H1 (cell line): Measurements from ENCODE around the gene THBS1. TPM values are rescaled to one million over a fixed set of nuclear protein-coding genes. Genes with fewer than 3 reads are reported as not detected.

Experiments used
- CTCF ChIA-PET: fragments of 300-600 bp; sonication (Branson Sonifier 250); formaldehyde crosslinking; loops from one replicate; lab custom pipeline; 2021; ENCODE audit not compliant: partially characterized antibody; lab: Charles Lee
- POLR2A ChIA-PET: fragments of 300-600 bp; sonication (Branson Sonifier 250); formaldehyde crosslinking; loops from one replicate; lab custom pipeline; 2021; ENCODE audit warnings: inconsistent platforms; ENCODE audit not compliant: partially characterized antibody; lab: Charles Lee
- DNase-seq, 2 experiments: peaks; one replicate each; pipeline versions ENCODE4 v3.0.0 to v3.0.0-alpha.2; 2010 to 2022; ENCODE audit warnings: low spot score in 2 of 2, low read depth in 1 of 2, mixed read lengths in 1 of 2
- FAIRE-seq: peaks from 2 replicates; lab custom pipeline; 2011; peaks lifted over from hg19 to GRCh38; lab: Jason Lieb, UNC
- H2AFZ ChIP-seq: 2 replicates; pipeline ENCODE4 v1.8.1; 2012; ENCODE audit warnings: low read length, inconsistent platforms
- H2AK5ac ChIP-seq: 2 replicates; pipeline ENCODE4 v1.6.1; 2013; ENCODE audit warnings: low read depth, low read length
- H2BK120ac ChIP-seq: replicated peaks from 2 replicates; pipeline ENCODE3; 2013; ENCODE audit warnings: low read depth, low read length, inconsistent platforms
- H2BK12ac ChIP-seq: 2 replicates; pipeline ENCODE4 v1.6.1; 2013; ENCODE audit warnings: low read depth, low read length
- H2BK15ac ChIP-seq: 2 replicates; pipeline ENCODE4 v1.6.1; 2013; ENCODE audit warnings: low read length
- H2BK20ac ChIP-seq: 2 replicates; pipeline ENCODE4 v1.6.1; 2013; ENCODE audit warnings: low read length
- H2BK5ac ChIP-seq: 2 replicates; pipeline ENCODE4 v1.6.1; 2013; ENCODE audit warnings: low read depth, low read length
- H3K14ac ChIP-seq: 2 replicates; pipeline ENCODE4 v1.6.1; 2013; ENCODE audit warnings: inconsistent platforms; ENCODE audit not compliant: insufficient read length
- H3K18ac ChIP-seq: 2 replicates; pipeline ENCODE4 v1.6.1; 2013; ENCODE audit warnings: low read length; ENCODE audit errors: extremely low read depth
- H3K23ac ChIP-seq: 2 replicates; pipeline ENCODE4 v1.6.1; 2013; ENCODE audit warnings: inconsistent platforms; ENCODE audit not compliant: insufficient read length
- H3K23me2 ChIP-seq: 2 replicates; pipeline ENCODE4 v1.6.1; 2013; ENCODE audit warnings: low read depth, low read length
- H3K27ac ChIP-seq: 2 replicates; pipeline ENCODE4 v1.6.1; 2011; ENCODE audit warnings: low read depth, low read length, inconsistent platforms
- H3K27me3 ChIP-seq, 4 experiments: replicated peaks in 1 of 4; 1 replicate in 1 of 4; 2 replicates in 3 of 4; pipeline versions ENCODE4 v1.6.1 to v1.8.1; 2011 to 2013; ENCODE audit warnings: low read length in 3 of 4, mild to moderate bottlenecking in 3 of 4, inconsistent platforms in 2 of 4, mixed read lengths in 2 of 4, moderate library complexity in 1 of 4; ENCODE audit not compliant: control insufficient read depth in 3 of 4, insufficient read depth in 3 of 4; ENCODE audit errors: extremely low read depth in 1 of 4
- H3K36me3 ChIP-seq, 4 experiments: 2 replicates each; pipeline versions ENCODE4 v1.6.1 to v1.8.1; 2011 to 2013; ENCODE audit warnings: mild to moderate bottlenecking in 4 of 4, low read length in 3 of 4, moderate library complexity in 2 of 4, control low read depth in 1 of 4, inconsistent platforms in 1 of 4; ENCODE audit not compliant: insufficient read depth in 4 of 4, control insufficient read depth in 2 of 4
- H3K4ac ChIP-seq: replicated peaks from 2 replicates; pipeline ENCODE3; 2013; ENCODE audit warnings: low read length, low read depth, mixed read lengths, inconsistent platforms; ENCODE audit not compliant: insufficient read length
- H3K4me1 ChIP-seq, 4 experiments: replicated peaks in 1 of 4; 1 replicate in 1 of 4; 2 replicates in 3 of 4; pipeline versions ENCODE4 v1.6.1 to v1.8.1; 2011 to 2013; ENCODE audit warnings: low read length in 3 of 4, inconsistent platforms in 2 of 4, mixed read lengths in 1 of 4; ENCODE audit not compliant: insufficient read depth in 4 of 4, control insufficient read depth in 3 of 4
- H3K4me2 ChIP-seq, 2 experiments: 2 replicates each; pipeline versions ENCODE4 v1.6.1 to v1.8.1; 2011 to 2013; ENCODE audit warnings: low read depth in 2 of 2, low read length in 2 of 2, control low read depth in 1 of 2, inconsistent platforms in 1 of 2, mild to moderate bottlenecking in 1 of 2; ENCODE audit not compliant: insufficient read depth in 1 of 2
- H3K4me3 ChIP-seq, 4 experiments: fragments of 200-600, 300-600 bp in 1 of 4; sonication (generic), shearing (Covaris generic), sonication (Bioruptor Twin) in 1 of 4; 2 replicates each; pipeline versions ENCODE4 v1.5.1 to v1.8.1; 2011 to 2016; ENCODE audit warnings: low read length in 4 of 4, low read depth in 3 of 4, control low read depth in 2 of 4, inconsistent platforms in 2 of 4, mild to moderate bottlenecking in 2 of 4, mixed read lengths in 1 of 4, moderate library complexity in 1 of 4; ENCODE audit not compliant: insufficient read depth in 2 of 4; ENCODE audit errors: extremely low read depth in 1 of 4
- H3K56ac ChIP-seq: replicated peaks from 2 replicates; pipeline ENCODE3; 2013; ENCODE audit warnings: low read depth, mild to moderate bottlenecking, mixed read lengths, low read length, inconsistent platforms; ENCODE audit not compliant: insufficient read length
- H3K79me1 ChIP-seq: 2 replicates; pipeline ENCODE4 v1.6.1; 2013; ENCODE audit warnings: low read depth, low read length, control low read depth
- H3K79me2 ChIP-seq, 2 experiments: 2 replicates each; pipeline versions ENCODE4 v1.6.1 to v1.8.1; 2012 to 2013; ENCODE audit warnings: low read length in 2 of 2, mild to moderate bottlenecking in 2 of 2, inconsistent platforms in 1 of 2; ENCODE audit not compliant: insufficient read depth in 2 of 2, control insufficient read depth in 1 of 2
- H3K9ac ChIP-seq, 4 experiments: replicated peaks in 1 of 4; 1 replicate in 1 of 4; 2 replicates in 3 of 4; pipeline versions ENCODE4 v1.6.1 to v1.8.1; 2011 to 2013; ENCODE audit warnings: low read depth in 3 of 4, low read length in 3 of 4, control low read depth in 2 of 4, mild to moderate bottlenecking in 2 of 4, moderate library complexity in 2 of 4, inconsistent platforms in 1 of 4; ENCODE audit errors: extremely low read depth in 1 of 4
- H3K9me3 ChIP-seq, 2 experiments: 2 replicates each; pipeline versions ENCODE4 v1.6.1 to v1.8.1; 2012 to 2013; ENCODE audit warnings: mild to moderate bottlenecking in 2 of 2, moderate library complexity in 2 of 2, control low read depth in 1 of 2, inconsistent platforms in 1 of 2, low read depth in 1 of 2, low read length in 1 of 2, mixed read lengths in 1 of 2; ENCODE audit not compliant: insufficient read depth in 2 of 2
- H4K20me1 ChIP-seq, 2 experiments: replicated peaks in 1 of 2; 2 replicates each; pipeline versions ENCODE3 to v1.8.1; 2011 to 2013; ENCODE audit warnings: inconsistent platforms in 2 of 2, low read length in 2 of 2, mild to moderate bottlenecking in 1 of 2; ENCODE audit not compliant: insufficient read depth in 2 of 2, control insufficient read depth in 1 of 2
- H4K5ac ChIP-seq: 2 replicates; pipeline ENCODE4 v1.6.1; 2013; ENCODE audit warnings: low read length, low read depth, mixed read lengths, inconsistent platforms; ENCODE audit not compliant: insufficient read length
- H4K8ac ChIP-seq: 2 replicates; pipeline ENCODE4 v1.8.0; 2013; ENCODE audit warnings: mild to moderate bottlenecking, moderate library complexity, low read length, inconsistent platforms; ENCODE audit not compliant: insufficient read depth; ENCODE audit errors: extremely low read depth
- H4K91ac ChIP-seq: replicated peaks from 2 replicates; pipeline ENCODE3; 2013; ENCODE audit warnings: low read length, mixed read lengths, inconsistent platforms; ENCODE audit not compliant: insufficient read length
- CHD2 ChIP-seq: IDR thresholded peaks from 2 replicates; pipeline ENCODE4 v1.6.1; 2012; ENCODE audit warnings: low read length, improper control_type of control experiment
- CREB1 ChIP-seq: IDR thresholded peaks from 2 replicates; pipeline ENCODE4 v1.6.1; 2012; ENCODE audit warnings: inconsistent platforms
- EP300 ChIP-seq, 2 experiments: IDR thresholded peaks; 1 replicate in 1 of 2; 2 replicates in 1 of 2; pipeline ENCODE4 v1.6.1; 2011 to 2012; ENCODE audit warnings: low read depth in 2 of 2, low read length in 2 of 2, mild to moderate bottlenecking in 2 of 2, borderline replicate concordance in 1 of 2, inconsistent platforms in 1 of 2, moderate library complexity in 1 of 2
- JUN ChIP-seq: IDR thresholded peaks from 2 replicates; pipeline ENCODE4 v1.6.1; 2011; ENCODE audit warnings: low read depth, mild to moderate bottlenecking, improper control_type of control experiment, low read length
- KDM5A ChIP-seq: fragments of 200-600 bp; IDR thresholded peaks from 2 replicates; pipeline ENCODE4 v1.7.1; 2012; ENCODE audit warnings: mild to moderate bottlenecking, low read length, inconsistent platforms, mixed read lengths
- MAFK ChIP-seq: IDR thresholded peaks from 2 replicates; pipeline ENCODE4 v1.6.1; 2012; ENCODE audit warnings: low read depth, mild to moderate bottlenecking, improper control_type of control experiment, low read length
- NRF1 ChIP-seq: IDR thresholded peaks from 2 replicates; pipeline ENCODE4 v1.6.1; 2011; ENCODE audit warnings: mild to moderate bottlenecking, low read depth, low read length, improper control_type of control experiment
- POLR2AphosphoS5 ChIP-seq: IDR thresholded peaks from 2 replicates; pipeline ENCODE4 v1.6.1; 2011; ENCODE audit warnings: low read depth, low read length
- POU5F1 ChIP-seq: IDR thresholded peaks from 2 replicates; pipeline ENCODE4 v1.6.1; 2011; ENCODE audit warnings: low read depth, mild to moderate bottlenecking, low read length, moderate library complexity
- RNF2 ChIP-seq: fragments of 200-900, 300-1000 bp; sonication (generic); IDR thresholded peaks from 2 replicates; pipeline ENCODE4 v1.7.1; 2016; ENCODE audit warnings: borderline replicate concordance, low read depth, mild to moderate bottlenecking, antibody characterized with exemption, low read length; ENCODE audit not compliant: poor library complexity, severe bottlenecking; ENCODE audit errors: missing control alignments
- SAP30 ChIP-seq: fragments of 300-600 bp; sonication (generic); IDR thresholded peaks from 2 replicates; pipeline ENCODE4 v1.7.1; 2012; ENCODE audit warnings: low read length, moderate library complexity, mild to moderate bottlenecking, inconsistent platforms; ENCODE audit not compliant: insufficient read depth, insufficient replicate concordance
- SIRT6 ChIP-seq: IDR thresholded peaks from one replicate; pipeline ENCODE4 v1.7.1; 2012; ENCODE audit warnings: low read length, inconsistent platforms
- SRF ChIP-seq: IDR thresholded peaks from 2 replicates; pipeline ENCODE4 v1.6.1; 2011; ENCODE audit warnings: mild to moderate bottlenecking, low read depth, low read length, moderate library complexity
- SUZ12 ChIP-seq: fragments of 200-600 bp; sonication (generic); IDR thresholded peaks from 2 replicates; pipeline ENCODE4 v1.6.1; 2012; ENCODE audit warnings: mild to moderate bottlenecking, inconsistent platforms, low read length, moderate library complexity, mixed read lengths
- TAF1 ChIP-seq: IDR thresholded peaks from 2 replicates; pipeline ENCODE4 v1.6.1; 2011; ENCODE audit warnings: mild to moderate bottlenecking, low read depth, low read length
- TCF12 ChIP-seq: IDR thresholded peaks from 2 replicates; pipeline ENCODE4 v1.6.1; 2011; ENCODE audit warnings: low read depth, mild to moderate bottlenecking, low read length
- WGBS, 2 experiments: shearing (Covaris generic) in 1 of 2; methylation state at CpG; one replicate each; pipeline versions ENCODE4 v1.1.6 to v1.1.7; 2013 to 2015; ENCODE audit warnings: low lambda C conversion rate in 2 of 2, mixed read lengths in 2 of 2, inconsistent platforms in 1 of 2, low coverage in 1 of 2, missing lambda C conversion rate in 1 of 2; ENCODE audit not compliant: insufficient replicate concordance in 2 of 2, insufficient coverage in 1 of 2, insufficient read length in 1 of 2; ENCODE audit errors: extremely low coverage in 1 of 2, missing lambda C conversion rate in 1 of 2; 5-methylcytosine and 5-hydroxymethylcytosine counted together
- polyA plus RNA-seq, 7 experiments: library from polyadenylated mRNA; depleted of rRNA in 3 of 7; stranded (reverse) in 5 of 7; unstranded in 2 of 7; fragments of >200 nt in 5 of 7; fragments of 200-250 nt in 2 of 7; gene quantifications; 1 replicate in 5 of 7; 2 replicates in 1 of 7; 4 replicates in 1 of 7; pipeline versions ENCODE4 v1.2.1 to v1.2.3, GENCODE V29; 2011 to 2013; ENCODE audit warnings: missing spikeins in 2 of 7, mixed read lengths in 2 of 7
- total RNA-seq: library from RNA; stranded (reverse); fragmentation: NEBNext Ultra II Directional; extraction: Animal tissue kit (Norgen Biotek cat#: 25700); gene quantifications from 2 replicates; pipeline ENCODE4 v1.2.1, GENCODE V29; 2021

Gene THBS1
- total and polyA plus RNA-seq, 2 of the 8 experiments (the other 6 are each of a cell fraction or from before 2014, with no cell fraction given): 10.3 to 63.3 TPM

- Histone ChIP-seq H2AK5ac (no peak overlapping the region), H3K9me3 (no peaks in the 10 kb centered on the region), H3K56ac (no peak overlapping the region), H3K18ac (no peak overlapping the region), H3K4me1 (no peaks in the 10 kb centered on the region), H3K4me2 (no peak overlapping the region), H2AFZ (no peak overlapping the region), H3K14ac (no peak overlapping the region), H3K27me3 (no peaks in the 10 kb centered on the region), H3K36me3 (no peaks in the 10 kb centered on the region), H4K8ac (no peak overlapping the region), H4K20me1 (no peaks in the 10 kb centered on the region), H2BK15ac (no peak overlapping the region), H3K4ac (no peak overlapping the region), H2BK20ac (no peak overlapping the region), H4K5ac (no peak overlapping the region), H2BK120ac (no peak overlapping the region), H3K23me2 (no peaks in the 10 kb centered on the region), H2BK5ac (no peak overlapping the region), H4K91ac (no peak overlapping the region), H3K79me1 (no peaks in the 10 kb centered on the region), H3K9ac (no peak overlapping the region), H3K4me3 (no peak overlapping the region), H3K27ac (no peak overlapping the region), H3K23ac (no peak overlapping the region), H3K79me2 (no peaks in the 10 kb centered on the region), H2BK12ac (no peak overlapping the region)
- WGBS, 2 experiments: 67% methylated on average over 1 of the region's 1 CpG; no CpG with 5 or more reads in 1 of the 2 experiments
- POLR2A ChIA-PET: interaction anchor here (2.2 kb wide), 1 partner anchor 40 kb away, joined by 6 read pairs; the partner anchor contains the start of gene THBS1
- no peak for FAIRE-seq
- DNase-seq: no peak
- CTCF ChIA-PET: interaction anchor here (0.5 to 3.7 kb wide), 3 partner anchors 14 to 49 kb away, joined by 3 to 13 read pairs (median 3); no protein-coding TSS in a partner anchor
- TF ChIP-seq SRF (no peak), TAF1 (no peak), POLR2AphosphoS5 (no peak), CHD2 (no peak), CREB1 (no peak), SUZ12 (no peak), TCF12 (no peak), SAP30 (no peak), NRF1 (no peak), POU5F1 (no peak), KDM5A (no peak), RNF2 (no peak), SIRT6 (no peak), MAFK (no peak), EP300 (IDR thresholded peaks at IDR 0.05; ENCODE audit: borderline replicate concordance in 1 of 2, low read depth in 2 of 2, low read length in 2 of 2) (no peak), JUN (no peak)
These were observed 40.3 kb downstream of the THBS1 start for GRCh38 chr15:39621210-39621609.
